NCI-H146 treated with DMSO at 0.1 percent for 48 hours (cell line): Measurements from ENCODE around the gene CACNA1S.
A peak's percentile ranks its signal among the peaks of the same experiment; 100 is the strongest.

ENCODE experiments used
- DNase-seq: peaks from one replicate; lab custom pipeline; 2025; ENCODE audit not compliant: unreplicated experiment; lab: John Stamatoyannopoulos, UW

Gene CACNA1S

DNA sequence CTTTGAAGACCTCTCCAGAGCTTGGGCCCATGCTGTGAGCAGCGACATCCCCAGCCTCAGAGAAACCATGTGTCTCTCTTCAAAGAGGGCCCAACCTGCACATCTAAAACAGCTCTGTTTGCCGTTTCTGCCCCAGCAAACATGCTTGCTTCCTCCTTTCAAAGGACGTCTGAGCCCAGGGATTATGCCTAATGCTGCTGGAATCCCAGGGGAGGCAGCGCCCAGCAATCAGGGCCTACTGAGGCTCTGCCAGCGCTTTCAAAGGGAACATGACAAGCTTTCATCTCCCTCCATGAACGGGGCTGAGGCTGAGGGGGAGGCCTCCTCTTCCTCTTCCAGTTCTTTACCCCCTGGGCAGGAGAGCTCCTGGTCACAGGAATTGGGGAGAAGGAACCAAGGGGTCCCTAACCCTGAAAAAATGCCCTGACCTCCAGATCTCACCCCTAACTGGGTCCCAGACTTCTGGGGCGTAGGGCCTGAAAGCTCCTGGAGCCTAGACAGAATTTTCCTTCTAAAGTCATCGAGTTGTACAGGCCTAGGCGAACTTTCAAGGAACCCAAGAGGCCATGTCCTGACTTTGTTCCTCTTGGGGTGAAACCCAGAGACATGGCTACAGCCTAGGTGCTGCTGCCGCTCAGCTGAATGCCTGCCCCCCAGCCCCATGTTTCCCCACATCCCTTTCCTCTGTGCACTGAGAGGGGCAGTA is 28.2 kb upstream of the CACNA1S start:
- no peak for DNase-seq

DNA sequence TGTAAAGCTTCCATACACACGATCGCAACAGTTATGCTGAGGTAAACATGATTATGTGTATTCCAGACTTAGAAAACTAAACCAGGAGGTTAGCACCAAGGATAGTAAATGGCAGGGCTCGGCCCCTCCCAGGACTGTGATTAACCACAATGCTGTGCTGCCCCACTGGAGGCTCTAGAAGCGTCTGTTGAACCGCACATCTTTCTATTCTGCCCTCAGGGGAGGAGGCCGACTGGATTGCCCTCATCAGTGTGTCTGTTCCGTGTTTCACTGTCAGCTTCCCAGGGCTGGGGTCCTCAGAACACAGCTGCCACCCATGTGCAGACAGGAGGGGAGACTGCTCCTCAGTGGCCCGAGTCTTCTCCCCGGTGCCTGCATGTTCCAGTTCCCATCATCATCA is 27.5 kb upstream of the CACNA1S start:
- no peak for DNase-seq

DNA sequence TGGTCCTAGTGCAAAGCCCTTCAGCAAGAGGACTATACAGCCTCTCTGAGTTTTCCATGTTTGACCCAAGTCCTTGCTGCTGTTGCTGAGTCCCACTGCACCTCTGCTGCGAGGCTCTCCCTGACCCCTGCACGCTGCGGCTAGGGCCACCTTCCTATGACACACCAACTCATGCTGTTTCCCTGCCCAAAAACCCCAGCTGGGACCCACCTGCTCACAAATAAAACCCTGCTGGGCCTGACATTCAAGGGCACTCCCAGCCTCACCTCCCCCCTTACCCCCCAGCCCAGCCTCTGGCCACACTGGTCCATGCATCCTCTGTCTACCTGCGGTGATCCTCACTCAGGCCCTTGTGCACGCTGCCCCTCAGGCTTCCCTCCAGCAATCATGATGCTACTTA is 27.1 kb upstream of the CACNA1S start:
- DNase-seq = no peak

DNA sequence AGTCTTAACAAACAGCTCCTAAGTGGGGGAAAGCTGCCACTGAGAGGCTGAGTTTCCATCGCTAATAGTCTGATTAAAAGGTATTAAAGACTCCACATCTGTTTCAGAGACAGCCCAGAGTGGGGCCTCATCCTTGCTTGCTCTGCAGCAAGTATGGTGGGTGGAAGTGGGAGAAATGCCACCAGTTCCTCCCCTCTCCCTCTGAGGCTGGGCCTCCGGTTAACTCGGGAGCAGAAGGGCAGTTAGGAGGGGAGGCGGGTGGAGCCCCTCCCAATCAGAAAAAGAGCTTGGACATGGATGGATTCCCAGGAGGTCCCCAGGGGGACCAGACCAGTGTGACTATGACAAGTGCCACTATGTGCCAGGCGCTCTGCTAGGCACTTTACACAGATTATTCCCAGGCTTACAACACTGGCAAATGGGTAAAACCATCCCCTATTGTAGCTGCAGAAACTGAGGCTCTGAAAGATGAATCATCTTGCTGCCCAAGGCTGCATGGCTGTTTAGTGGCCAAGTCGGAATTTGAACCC is 26.1 kb upstream of the CACNA1S start:
- DNase-seq = no peak

DNA sequence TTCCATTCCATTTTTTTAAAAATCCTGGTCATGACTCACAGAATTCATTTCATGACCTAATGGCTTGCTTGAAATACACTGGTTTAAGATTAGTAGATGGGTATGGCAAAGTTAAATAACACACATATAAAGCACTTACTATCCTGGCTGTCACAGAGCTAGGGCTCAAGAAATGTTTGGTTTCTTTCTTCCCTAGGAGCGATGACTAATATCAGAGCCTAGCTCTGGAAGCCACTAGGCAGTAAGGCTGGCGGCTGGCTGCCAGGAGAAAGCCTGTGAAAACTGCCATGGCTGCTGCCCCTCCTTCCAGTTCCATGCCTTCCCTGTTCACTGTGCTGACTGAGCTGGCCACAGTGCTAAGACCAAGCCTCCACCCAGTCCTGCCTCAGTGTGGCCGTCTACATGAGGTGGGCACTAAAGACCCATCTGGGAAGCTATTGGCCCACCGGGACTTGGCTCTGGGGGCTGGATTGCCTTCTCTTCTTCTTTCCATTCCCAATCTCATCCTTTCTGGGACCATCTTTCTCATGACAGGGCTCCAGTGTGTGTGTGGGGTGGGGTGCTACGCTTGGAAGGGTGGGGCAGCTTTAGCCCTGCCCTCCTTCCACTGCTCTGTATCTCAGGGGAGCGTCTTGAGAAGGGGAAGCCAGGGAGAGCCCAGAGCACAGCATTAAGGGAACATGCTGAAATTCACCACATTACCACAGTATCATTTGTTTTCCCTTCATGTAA is 25.5 kb upstream of the CACNA1S start:
- DNase-seq = no peak

DNA sequence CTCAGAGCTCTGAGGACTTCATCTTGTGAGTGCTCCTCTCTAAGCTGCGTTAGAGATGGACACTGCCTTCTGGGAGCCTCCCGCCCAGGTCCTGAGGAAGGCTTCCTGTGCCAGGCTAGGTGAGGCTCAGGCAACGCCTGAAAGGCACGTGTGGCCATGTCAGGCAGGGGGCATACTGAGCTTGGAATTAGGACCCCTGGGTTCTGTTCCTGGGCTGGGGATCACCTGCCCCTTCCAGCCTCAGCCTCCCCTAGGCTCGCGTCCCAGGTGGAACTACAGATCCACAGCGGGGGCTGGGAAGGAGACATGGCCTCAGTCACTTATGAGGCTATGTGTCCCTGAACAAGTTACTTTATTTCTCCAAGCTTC is 24.8 kb upstream of the CACNA1S start:
- DNase-seq = no peak

DNA sequence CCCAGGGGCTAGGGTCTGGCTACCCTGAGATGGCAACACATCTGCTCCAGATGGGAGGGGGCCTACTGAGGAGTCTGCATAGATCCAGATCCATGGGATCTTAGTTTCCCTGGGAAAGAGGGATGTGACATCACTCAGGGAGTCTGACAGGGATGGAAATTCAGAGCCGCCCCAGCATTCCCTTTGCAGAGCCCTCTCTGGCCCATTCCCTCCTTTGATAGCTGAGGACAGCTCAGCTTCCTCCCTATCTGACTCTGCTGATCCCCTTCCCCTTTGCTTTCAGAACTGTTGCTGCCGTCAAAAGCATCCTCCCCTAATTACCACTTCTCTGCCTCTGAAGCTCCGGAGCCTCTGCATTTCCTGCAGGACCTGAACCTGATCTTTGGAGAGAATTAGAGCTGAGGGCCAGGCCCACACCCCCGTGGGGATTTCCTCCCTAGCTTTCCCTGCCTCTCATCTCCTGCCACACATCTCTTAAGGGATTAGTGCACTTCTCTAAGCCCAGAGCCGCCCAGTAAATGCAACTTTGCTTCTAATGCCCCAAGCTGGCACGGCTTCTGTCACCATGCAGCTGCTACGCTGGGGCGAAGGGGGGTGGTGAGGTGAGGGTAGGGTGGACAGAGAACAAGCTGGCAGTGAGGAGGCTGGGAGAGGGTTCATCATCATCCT is 24.3 kb upstream of the CACNA1S start:
- DNase-seq = no peak

DNA sequence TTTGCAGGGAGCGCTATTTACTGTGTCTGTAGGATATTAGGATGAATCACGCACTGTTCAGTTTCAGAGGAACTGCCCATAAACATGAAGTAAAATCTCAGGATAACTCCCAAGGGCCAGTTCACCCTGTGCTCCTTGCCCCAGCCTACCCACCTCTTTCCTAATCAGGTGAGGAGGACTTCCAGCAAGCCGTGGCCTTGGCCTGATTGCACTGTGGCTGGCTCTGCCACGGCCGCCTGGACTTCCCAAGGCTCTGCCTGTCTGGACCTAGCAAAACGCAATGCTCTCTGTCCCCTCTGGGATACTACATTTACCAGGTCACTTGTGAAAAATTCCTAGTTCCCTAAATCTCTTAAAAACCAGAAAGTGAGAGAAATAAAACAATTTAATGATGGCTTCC is 22.2 kb upstream of the CACNA1S start:
- DNase-seq = no peak

DNA sequence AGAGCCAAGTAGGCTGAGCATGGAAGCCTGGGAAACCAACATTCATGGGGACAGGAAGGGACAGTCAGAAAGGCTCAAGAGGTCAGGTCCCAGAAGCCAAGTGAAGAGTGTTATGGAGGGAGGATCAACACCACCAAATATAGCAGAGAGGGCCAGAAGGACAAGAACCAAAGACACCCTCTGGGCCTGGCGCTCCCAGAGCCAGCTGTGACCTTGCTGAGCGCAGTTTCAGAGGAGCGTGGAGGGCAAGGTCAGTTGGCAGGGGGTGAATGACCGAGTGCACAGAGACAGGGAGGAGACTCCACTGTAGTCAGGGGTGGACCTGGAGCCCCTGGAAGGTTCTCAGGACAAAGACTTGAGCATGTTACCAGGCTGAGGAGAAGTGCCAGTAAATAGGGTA is 19.2 kb upstream of the CACNA1S start:
- no peak for DNase-seq

DNA sequence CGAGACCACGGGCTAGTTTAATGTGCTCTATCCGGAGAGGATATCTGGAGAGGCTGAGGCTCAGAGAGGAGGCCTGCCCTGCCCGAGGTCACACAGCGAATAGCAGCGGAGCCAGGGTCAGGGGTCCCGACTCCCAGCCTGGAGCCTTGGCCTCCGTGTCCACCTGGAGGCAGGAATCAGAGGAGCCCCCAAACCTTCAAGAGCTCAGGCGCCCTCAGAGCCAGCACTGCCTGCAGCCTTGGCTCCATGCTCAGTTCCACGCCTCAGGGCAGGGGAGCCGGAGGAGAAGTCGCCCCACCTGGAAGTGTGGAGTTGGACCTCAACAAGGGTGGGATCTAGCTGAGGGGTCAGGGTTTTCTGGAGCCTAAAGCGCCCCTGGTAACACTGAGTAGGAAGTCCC is 16.7 kb upstream of the CACNA1S start:
- DNase-seq = no peak

DNA sequence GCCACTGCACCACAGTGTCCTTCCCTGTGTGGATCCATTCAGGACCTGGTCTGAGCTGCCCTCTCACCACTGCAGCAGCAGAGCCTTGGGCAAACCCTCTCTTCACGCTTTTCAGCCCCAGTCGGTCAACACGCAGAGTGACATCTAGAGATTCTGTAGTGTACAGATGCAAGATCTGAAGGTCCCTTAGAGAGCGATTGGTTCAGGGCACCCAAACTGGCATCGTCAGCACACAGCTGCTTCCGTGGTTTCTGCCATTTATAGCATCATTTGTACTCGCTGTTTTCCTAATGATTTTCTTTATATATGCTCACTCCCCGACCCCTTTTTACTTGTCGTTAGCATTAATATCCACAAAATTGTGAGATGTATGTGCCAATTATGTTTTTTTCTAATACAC is 16.2 kb upstream of the CACNA1S start:
- no peak for DNase-seq

DNA sequence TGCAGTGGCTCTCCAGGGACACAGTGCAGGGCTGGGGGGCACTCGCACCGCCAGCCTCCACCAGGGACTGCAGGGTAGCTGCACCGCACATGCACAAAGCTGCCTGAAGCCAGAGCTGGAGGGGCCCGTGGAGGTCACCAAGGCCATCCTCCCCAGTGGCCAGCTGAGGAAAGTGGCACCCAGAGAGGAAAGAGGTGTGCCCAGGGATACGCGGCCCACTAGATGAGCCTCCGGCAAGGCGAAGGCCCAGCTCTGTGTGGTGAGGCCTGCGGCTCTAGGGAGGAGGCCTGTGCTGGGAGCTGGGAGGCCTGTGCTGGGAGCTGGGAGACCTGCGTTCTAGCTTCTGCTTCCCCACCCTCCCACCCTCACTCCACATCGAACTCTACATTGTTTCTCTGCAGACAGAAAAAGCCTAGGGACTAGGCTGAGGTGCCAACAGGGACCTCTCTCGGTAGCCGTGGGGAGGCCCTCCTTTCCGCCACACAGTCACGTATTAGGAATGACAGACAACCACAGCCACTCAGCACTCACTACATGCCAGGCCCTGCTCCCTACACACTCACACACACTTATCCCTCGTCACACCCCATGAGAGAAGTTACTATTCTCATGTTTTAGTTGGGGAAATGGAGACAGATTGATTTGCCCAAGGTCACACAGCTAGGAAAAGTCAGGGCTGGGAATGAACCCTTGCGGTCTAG is 15.7 kb upstream of the CACNA1S start:
- DNase-seq = no peak

DNA sequence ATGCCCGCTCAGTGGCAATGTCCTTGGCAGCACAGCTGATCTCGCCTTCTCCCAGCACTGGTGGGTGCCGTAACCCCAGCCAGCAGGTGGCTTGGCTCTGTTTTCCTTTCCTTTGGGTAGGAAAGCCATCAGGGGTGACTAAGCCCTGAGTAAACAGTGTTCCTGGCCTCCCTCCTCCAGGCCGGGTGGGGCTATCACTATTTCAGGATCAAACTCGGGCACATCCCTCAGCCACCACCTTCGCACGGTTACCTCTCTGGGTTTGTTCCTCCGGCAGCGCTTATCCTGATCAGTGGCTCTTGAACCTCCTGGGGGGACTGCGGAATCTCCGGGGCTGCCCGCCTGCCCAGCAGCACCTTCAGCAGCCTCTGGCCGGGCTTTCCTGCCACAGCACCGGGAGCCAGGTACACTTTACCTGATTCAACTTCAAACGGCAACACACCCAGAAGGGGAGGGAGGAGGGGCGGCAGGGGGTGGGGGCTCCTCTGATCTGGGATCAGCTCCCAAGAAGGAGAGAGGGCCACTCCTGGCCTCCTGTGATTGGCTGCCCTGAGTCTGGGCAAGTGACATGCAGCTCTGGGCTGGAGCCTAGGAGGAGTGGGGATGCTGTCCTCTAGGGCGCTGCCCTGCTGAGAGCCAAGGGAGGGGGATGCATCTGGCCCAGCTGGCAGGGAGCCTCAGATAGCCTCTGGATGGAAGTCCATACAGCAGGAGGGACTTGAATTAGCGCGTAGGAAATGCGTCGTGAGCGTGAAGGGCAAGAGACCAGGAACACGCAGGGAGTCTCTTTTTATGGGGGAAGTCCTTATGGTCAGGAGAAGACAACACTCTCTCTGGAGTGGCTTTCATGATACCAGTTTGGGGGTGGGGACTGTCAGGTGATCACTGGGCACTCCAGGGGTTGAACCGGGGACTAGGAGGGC is 14.9 kb upstream of the CACNA1S start, which contains the start of gene ASCL5:
Gene ASCL5 (minus strand): TSS at position 353 of the 923 bp plus-strand sequence. CDS start 11,812 bp downstream, outside the sequence.
- peak; percentile 28 for DNase-seq

DNA sequence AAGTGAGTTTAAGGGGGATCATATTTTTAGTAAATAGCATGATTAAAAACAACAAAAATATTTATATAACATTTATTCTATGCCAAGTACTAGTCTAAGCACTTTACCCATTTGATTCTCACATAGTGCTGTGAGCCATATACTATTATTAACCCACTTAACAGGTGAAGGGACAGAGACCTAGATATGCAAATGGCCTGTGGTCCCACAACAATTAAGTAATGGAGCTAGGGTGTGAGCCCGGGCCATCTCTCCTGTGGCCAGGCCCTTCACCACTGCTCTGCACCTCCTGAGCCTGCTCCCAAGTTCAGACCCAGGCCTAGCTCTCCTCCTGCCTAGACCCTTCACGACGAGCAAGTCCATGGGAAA is 14.2 kb upstream of the CACNA1S start:
- DNase-seq = no peak

DNA sequence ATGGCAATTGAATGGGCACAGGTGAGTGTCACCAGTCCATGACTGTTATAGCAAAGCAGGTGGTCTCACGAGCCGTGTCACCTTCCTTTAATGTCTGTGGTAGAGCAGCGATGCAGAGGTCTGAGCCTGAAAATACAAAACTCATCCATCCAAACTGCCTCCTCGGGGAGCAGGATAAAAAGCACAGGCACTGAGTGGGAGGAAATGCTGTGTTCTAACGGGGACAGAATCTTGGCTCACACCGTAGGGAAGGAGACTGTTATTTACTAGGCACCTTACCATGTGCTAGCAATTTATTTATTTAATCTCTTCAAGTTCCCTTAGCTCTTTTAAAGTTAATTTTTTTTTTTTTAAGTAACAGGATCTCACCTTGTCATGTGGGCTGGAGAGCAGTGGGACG is 13.6 kb upstream of the CACNA1S start:
- no peak for DNase-seq

DNA sequence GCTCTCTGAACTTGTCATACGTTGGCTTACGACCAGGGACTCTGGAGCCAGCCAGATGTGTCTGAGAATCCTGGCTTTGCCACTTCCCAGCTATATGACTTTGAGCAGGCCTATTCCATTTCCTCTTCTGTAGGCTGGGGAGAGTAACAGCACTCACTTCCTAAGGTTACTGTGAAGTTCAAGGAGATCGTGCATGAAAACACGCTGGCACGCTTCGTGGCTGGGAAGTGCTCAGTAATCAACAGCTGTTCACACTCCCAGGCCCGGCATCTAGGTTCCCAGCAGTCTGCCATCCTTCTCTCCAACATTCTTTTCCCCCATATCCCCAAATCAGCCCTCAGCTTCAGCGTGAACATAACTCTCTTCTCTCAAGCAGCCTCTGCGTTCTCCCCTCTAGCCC is 12.8 kb upstream of the CACNA1S start:
- DNase-seq = no peak

DNA sequence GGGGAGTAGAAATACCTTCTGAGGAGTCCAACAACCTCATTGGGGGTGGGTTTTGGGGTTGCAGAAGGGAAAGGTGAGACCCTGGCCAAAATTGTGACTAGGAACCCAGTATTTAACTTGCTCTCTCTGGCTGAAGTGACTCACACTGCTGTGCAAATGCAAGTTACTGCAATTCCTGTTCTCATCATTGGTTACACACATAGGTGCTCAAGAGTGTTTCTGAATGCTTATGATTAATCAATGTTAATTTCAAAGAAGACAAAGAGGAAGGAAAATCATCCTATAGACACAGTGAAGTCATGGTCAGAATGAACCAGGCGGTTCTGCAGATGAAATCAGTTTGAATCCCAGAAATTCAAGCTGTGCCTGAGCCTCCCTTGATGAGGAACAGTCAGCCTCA is 11.6 kb upstream of the CACNA1S start:
- DNase-seq = no peak

DNA sequence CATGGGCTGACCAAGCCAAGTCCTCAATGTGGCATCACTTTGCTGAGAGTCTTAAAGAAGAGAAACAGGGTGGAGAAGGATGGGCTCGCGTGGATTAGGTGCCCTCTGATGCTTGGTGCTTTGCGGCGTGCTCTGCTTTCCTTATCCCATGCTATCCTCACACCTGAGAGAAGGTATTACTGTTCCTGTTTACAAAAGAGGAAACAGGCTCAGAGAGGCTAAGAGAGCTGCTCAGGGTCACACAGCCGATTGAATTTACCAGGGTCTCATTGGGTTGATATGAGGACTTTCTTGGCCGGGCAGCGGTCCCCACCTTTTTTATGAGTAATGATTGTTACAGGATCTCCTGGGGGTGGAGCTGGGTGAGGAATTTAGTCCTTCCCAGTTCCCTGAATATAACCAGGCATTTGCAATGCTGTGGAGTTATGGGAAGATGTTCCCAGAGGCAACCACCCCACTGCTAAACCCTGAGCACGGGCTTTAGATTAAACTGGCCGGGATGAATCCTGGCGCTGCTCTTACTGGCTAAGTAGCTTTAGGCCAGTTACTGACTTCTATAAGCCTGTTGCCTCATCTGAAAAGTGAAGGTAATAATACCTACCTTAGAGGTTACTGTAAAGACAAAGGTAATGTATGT is 10.2 kb upstream of the CACNA1S start:
- DNase-seq = no peak

DNA sequence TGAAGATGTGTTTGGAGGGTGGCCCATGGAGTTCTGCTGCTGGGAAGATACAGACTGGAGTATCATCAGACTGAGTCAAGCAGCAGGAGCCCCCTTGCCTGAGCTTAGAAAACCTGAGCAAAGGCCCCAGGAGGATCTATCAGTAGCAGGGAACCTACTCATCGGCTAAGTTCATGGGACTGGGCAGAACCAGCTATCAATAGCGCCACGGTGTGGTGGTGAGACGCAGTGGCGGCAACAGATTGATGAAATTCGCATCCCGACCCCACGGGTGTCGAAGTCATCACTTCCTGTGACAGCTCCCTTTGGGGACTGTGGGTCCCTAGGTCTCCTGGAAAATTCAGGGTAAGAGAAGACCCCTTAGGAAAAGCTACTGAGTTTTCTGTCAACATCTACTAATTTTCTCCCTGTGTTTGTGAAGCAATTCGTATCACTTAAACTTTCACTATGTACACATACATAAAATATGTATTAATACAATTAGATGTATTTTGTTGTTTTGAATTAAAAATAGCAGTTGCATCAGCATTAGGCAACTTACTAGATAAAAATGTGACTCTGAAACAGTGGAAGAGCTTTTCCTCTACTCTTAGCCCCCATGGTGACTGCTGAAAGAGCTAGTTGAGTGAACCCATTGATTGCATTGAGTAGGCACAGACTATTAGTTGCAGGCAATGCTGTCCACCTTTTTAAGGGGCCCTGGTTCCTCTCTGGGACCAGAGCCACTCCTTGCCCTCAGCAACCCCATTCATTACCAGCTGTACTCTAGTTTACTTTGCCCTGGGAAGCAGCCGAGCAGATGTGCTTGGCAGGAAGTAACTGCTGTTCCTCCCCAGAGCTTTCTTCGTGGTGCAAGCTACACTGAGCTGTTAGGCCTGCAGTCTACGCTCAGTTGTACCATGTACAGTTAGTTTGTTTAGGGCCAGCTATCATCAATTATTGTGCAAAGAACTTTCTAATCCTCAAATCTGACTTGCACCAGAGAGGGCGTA is 7.3 kb upstream of the CACNA1S start:
- DNase-seq = peak; percentile 3
